Stimulated activated CD4-positive, alpha-beta T cell treated with anti-CD3 and anti-CD28 coated beads, Interleukin-15, amount 100 ng/mL, for 48 hours (primary cell): ENCODE measurements around the gene REEP1.

Source experiments
- DNase-seq, 2 donors: peaks; one replicate each; pipeline ENCODE4 v3.0.0-alpha.2; 2020; ENCODE audit warnings: low read depth in 2 of 2

Gene REEP1, protein sequence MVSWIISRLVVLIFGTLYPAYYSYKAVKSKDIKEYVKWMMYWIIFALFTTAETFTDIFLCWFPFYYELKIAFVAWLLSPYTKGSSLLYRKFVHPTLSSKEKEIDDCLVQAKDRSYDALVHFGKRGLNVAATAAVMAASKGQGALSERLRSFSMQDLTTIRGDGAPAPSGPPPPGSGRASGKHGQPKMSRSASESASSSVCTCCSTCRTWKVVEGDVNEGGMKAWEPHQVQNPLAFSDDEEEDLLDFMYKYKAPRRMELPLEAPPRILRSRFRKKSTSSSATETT

DNA sequence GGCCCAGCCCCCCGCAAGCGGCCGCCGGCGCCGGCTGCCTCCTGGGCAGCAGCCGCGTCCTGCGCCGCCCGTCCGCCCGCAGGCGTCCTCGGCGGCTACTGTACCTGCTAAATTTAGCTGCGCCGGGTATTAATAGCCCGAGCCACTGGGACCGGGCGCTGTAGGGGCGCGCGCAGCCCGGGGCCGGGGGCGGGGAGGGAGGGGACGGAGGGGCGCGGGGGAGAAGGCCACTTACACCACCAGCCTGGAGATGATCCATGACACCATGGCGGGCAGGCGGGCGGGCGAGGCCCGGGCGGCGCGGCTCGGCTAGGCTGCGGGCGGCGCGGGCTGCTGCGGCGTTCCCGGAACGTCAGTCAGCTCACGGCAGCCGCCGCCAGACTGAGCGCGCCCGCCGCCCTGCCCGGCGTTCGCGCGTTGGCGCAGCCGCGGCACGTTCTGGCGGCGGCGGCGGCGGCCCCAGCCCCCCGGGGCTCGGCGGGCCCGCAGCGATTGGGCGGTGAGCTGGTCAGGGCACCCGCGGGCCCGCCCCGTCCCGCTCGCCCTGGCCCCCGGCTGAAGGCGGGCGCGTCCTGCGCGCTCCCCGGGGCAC lies at the start of gene REEP1:
TSS of gene REEP1 (minus strand) at position 383 of the 592 bp plus-strand sequence. CDS start at position 267, 116 bp downstream.
- DNase-seq = no peak

DNA sequence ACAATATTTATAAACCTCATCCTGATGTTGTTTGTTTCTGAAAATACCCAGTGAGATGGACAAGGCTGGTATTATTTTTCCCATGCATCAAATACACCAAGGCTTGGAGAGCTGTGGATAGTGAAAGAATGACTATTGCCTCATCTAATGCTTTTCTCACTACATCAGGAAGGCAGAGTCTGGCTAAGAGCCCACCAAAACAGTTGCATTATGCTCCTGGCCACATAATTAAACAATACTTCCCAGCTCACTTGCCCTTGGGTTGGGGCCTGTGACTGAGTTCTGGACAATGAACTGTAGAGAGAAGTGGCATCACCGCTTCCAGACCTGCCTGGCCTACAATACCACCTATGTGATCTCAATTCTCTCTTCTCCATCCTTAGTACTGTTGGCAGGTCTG lies 46.4 kb upstream of the REEP1 start:
- DNase-seq = no peak

DNA sequence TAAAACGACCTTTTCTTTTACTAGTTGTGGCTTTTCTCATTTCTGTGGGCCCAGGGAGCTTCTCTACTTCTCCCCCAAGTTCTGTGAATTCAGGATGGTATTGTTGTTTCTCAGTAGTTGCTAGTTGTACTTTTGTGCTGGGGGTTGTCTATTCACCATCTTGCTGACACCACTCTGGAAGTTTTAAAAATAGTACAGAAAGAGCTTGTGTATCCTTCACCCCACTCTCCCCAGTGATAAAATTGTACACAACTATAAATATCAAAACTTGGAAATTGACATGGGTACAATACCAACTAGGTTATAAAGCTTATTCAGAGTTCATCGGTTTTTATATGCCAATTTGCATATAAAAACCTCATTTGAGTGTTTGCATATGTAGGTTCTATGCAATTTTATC lies 45.3 kb upstream of the REEP1 start:
- DNase-seq = no peak

DNA sequence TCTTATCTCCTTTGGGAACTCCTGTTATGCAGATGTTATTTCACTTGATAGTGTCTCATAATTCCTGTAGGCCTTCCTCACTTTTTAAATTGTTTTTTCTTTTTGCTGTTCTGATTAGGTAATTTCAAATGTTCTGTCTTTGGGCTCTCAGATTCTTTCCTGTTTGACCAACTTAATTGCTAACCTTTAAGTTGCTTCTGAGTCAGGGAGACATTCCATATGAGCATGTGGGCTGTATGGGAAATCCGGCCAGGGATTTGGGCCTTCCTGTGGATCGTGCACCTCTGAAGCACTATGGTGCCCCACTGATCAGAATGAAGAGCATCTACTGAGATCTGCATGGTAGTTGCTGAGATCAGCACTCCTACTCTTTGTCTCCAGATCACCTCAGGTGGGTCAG lies 44.7 kb upstream of the REEP1 start:
- no peak for DNase-seq

DNA sequence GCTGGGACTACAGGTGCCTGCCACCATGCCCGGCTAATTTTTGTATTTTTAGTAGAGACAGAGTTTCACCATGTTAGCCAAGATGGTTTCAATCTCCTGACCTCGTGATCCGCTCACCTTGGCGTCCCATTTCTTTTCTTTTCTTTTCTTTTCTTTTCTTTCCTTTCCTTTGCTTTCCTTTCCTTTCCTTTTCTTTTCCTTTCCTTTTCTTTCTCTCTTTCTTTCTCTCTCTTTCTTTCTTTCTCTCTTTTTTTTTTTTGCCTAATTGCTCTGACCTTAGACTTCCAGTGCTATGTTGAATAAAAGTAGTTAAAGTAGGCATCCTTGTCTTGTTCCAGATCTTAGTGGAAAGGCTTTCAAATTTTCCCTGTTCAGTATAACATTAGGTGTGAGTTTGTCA lies 41.0 kb upstream of the REEP1 start:
- no peak for DNase-seq

DNA sequence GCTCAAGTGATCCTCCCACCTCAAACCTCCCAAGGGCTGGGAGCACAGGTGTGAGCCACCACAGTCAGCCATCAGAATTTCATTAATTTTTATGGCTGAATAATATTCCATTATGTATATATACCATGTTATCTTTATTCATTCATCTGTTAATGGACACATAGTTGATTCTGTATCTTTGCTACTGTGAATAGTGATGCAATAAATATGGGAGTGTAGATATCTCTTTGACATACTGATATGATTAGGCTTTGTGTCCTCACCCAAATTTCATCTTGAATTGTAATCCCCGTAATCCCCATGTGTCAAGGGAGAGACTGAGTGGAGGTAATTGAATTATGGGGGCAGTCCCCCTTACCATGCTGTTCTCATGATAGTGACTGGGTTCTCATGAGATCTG lies 38.2 kb upstream of the REEP1 start:
- DNase-seq = no peak

DNA sequence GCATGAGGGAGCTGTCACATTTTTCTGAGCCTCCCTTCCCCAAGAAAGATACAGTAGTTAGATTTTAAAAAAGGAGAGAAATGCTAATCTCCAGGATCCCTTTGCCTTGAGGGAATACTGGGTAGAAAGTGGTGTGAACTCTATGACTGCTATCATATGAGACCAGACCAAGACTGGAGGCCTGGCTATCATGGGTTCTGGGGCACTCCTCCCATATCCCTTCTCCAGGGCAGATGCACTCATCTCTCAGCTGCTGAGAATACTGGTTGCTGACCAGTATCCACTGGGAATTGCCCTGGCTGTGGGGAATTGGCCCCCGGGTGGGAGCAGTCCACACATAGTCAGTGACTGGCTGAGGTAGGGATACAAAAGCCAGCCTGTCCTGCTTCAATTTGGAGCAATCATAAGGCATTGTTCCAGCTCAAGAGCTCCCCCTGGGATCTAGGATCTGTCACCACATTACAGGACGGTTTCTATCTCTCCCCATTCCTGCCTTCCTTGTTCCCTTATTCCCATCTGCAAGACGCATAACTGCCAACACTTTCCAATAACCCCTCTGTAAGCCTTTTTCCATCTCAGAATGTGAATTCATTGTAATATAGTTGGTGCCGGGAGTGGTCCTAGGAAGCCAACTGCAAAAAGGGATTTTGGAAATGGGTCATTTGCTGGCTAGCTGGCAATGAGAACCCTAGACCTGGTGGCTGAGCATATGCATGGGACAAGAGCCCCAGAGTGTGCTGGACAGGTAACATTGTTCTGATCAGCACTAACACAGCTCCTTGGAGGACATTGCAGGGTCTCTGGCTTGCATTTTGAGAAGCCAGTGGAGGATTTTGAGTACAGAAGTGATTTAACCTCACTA lies 35.4 kb upstream of the REEP1 start:
- DNase-seq = no peak

DNA sequence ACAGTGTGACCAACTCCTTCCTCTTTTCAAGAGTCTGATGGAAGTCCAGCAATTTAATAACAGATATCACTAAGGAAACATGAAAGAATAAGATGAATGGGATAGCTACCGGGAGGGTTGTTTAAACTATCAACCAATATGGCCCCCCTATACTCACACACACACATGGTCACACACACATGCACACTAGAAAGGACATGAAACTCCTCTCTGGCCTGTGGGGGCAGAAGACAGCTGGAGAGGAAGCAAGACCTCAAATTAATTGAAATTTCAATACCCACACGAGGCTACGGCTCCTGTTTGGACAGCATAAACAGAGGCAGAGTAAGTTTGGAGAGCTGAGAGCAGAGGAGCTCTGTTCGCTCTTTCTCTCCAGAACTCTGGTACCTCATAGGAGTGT lies 34.7 kb upstream of the REEP1 start:
- no peak for DNase-seq

DNA sequence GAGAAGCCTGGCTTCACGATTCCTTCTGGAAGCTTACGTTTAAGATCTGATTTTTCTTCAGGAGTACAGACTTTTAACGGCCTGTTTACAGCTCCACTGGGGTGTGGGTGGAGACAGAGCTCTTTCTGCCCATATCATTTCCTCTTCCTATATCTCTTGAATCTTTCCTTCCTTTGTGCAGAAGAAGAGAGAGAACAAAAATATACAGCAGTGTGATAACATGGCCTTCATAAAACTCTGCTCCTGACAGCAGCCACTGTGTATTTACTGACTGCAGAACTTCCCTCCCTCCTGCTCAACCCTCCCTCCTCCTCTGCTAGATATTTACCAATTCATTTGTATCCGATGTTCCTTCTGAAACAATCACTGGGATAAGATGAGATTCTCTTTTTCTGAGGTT lies 34.1 kb upstream of the REEP1 start:
- no peak for DNase-seq

DNA sequence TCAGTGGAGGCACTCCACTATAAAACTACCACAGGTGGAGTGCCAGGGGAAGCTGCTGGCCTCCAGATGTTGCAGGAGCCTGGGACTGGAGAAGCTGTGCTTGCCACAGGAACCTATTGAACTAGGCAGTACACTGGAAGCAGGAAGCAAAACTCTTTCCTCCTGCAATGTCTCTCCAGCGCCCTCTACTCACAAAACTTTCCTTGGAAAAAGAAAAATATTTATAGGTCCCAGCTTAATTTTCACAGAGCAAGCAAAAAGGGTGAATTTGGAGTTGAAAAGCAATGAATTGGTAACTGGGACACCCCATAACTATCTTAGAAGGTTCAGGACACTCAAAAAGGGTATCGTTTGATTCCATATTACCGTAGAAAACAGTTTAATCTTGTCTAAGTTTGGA lies 33.2 kb upstream of the REEP1 start:
- no peak for DNase-seq

DNA sequence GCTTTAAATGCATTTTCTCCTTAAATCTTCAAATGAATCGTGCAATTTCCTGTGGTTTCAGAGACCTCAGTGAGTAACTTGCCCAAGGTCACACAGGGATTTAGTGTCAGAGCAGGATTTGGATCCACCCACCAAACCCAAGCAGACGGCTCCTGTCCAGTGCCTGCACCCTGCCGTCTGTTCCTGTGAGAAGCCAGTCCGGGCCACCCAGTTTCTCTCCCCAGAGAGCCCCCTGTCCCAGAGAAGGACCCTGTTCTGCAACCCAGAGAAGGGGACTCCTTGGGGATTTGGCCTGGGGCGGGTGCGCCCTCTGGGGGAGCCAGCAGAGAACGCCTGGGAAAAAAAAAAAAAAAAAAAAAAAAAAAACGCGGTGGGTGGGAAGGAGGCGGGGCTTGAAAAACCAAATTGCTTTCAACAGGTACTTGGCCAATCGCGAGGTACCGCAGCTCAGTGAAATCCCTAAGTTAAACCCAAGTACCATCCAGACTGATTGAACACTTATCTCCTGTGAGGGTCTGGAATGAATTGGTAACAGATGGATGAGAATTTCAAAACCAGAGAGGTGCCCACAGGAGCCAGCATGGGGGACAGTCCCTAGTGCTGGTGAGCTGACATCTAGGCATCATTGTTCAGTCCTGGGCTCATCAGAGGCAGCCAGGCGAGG lies 30.9 kb upstream of the REEP1 start:
- peak; percentile 4 to 14 for DNase-seq

DNA sequence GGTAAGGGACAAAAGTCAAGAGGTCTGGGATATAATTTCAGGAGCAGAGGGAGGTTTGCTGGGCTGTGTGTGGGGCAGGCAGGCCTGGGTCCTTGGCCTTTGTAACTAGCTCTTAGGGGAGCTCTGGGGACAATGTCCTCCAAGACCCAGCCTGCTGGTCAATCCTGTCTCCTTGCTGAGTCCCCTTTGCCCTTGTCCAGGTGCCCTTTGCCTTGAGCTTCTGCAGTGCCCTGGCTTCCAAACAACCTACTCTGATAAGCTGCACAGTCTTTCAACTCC lies 30.0 kb upstream of the REEP1 start:
- DNase-seq = no peak

DNA sequence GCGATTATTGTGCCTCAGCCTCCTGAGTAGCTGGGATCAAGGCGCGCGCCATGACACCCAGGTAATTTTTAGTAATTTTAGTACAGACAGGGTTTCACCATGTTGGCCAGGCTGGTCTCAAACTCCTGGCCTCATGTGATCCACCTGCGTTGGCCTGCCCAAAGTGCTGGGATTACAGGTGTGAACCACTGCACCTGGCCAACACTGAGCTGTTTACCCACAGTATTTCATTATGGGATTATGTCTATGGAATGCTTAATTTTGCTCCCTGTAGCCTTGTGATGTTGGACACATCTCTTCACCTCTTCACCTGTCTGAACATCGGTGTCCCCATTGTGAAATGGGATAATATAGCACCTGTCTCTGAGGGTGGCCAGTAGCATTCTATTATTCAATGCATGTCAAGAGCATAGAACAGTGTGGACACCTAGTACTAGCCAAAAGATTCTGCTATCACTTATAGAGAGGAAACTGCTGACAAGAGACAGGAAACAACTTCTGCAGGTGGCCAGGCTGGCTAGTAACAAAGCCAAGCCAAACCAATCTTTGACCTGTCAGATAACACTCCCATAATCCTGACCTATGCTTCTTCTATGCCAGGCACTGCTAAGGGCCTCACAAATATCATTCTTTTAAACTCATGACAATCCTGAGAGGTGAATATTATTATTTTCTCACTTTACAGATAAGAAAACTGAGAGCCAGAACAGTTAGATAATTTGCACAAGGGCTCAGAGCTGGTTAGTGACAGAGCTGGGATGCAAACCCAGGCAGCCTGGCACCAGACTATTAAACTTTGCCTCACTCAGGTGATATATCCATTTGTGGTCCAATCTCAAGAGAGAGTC lies 29.4 kb upstream of the REEP1 start:
- DNase-seq = no peak

DNA sequence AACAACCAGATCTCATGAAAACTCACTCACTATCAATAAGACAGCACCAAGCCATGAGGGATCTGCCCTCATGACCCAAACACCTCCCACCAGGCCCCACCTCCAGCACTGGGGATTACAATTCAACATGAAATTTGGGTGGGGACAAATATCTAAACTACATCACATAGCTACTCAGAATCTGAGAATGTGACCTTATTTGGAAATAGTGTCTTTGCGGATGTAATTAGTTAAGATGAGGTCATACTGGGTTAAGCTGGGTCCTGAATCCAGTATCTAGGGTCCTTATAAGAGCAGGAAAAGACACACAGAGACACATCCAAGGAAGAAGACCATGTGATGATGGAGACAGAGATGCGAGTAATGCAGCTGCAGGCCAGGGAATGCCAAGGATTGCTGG lies 27.5 kb upstream of the REEP1 start:
- no peak for DNase-seq

DNA sequence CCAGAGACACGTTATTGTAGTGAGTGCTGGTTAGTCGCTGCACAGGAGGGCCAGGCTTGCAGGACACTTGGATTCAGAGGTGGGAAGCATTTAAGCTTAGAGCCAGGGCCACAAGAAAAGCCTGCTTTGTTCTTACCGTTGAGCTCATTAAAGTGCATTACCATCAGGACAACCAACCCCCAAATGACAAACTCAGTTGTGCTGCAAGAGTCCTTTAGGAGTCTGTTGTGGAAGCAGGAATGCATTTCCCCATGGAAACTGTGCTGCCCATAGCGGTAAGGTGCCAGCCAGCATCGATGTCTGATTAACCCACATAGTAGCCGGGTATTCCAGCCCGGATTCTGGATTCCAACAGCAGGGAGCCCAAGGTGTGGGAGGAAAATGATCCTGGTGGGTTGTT lies 23.4 kb upstream of the REEP1 start:
- DNase-seq = no peak

DNA sequence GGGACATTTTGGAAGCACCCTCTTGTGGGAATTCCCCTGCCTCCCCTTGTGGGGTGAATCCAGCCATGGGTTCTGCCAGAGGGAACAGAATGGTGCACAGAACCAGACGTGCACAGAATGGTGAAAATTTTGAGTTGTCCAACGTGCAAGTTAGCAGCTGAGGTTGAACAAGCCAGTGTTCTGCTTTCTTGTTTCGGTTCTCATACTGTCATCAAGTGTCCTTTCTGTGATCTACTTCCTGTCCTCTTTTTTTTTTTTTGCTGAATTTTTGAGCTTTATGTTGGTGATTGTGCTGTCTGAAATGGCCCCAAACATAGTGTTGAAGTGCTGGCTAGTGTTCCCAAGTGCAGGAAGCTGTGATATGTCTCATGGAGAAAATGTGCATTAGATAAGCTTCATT lies 21.5 kb upstream of the REEP1 start:
- no peak for DNase-seq

DNA sequence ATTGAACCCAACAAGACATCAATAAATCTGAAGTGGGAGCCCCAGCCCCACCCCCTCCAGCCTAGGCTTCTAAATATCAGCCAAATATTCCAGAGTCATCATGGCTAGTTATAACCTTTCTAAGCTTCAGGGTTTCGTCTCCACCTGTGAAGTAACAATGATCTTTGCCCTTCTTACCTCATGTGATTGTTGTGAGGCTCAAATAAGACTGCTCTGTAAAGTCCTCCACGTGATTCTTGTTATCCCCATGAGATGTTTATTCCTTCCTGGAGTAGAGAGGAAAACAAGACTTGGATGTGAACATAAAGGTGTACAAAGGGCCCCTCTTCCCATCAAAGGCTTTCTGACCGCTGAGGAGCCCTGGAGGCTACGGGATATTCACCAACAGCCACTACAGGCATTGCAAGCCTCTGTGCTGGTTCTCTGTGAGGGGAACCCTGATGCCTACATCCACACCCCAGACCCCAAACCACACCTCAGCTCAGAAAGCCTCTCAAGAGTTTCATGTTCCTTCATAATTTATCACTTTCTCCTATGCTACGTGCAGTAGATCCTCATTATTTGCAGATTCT lies 20.1 kb upstream of the REEP1 start:
- DNase-seq = no peak

DNA sequence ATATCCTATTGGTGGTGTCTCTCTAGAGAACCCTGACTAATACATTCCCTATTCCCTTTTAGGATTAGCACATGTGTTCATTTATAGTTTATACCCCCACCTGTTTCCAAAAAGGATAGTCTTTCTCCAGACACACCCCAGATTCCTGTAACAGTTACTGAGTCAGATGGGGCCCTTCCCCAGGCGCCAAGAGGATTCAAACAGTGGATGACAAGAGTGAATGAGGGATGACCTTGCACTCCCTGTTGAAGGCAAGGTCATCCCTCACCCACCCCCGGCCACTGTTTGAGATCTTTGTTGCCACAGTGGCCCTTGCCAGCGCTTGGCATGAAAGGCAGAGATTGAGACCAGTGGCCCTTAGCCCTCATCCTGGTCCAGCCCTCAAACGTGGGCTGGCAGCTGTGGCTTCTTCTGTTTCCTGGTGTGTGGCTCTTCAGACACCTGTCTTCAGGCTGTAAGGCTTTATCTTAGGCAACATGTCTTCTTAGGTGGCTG lies 15.3 kb upstream of the REEP1 start:
- DNase-seq = no peak

DNA sequence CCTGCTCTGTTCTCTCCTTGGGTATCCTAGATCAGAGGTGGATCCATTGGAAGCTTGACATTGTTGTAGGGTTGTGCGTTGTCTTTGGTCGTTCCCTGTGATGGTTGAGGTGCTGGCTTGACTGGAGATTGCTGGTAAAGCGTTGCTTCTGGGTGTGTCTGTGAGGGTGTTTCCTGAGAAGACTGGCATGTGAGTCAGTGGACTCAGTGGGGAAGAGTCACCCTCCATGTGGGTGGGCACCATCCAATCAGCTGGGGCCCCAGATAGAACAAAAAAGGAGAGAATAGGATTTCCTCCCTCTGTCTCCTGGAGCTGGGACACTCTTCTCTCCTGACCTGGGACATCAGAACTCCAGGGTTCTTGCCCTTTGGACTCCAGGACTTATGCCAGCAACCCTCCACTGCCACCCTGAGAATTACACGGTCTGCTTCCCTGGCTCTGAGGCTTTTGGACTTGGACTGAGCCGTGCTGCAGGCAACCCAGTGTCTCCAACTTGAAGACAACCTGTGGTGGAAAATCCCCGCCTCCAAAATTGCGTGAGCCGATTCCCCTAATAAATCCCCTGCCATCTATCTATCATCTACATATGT lies 14.8 kb upstream of the REEP1 start:
- DNase-seq = no peak

DNA sequence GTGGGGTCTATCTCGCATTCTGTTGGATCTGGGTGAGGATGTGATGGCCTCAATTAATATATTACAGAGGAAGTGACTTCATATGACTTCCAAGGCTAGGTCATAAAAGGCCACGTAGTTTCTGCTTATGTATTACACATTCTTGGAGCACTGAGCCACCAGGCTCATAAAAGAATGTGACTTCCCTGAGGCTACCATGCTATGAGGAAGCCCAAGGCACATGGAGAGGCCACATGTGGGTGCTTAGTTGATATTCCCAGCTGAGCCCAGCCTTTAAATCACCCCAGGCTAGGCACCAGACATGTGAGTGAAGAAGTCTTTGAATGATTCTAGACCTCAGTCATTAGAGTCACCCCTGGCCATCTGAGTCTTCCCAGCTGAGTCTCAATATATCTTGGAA lies 13.3 kb upstream of the REEP1 start:
- DNase-seq = no peak

DNA sequence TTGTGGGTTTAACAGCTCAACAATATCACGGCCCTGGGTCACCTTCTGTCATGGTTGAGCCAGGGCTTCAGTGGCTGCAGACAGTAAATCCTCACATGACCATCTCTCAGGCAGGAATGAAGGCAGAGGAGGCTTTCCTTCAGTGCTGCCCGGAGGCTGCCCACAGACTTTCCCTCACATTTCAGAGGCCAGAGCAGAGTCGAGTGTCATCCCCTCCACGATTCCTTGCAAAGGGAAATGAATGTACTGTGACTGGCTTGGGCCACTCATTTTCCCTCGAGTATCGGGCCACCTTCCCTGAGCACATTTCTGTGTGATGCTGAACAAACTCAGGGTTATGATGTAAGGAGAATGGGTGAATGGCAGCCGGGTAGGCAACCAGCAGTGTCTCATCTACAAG lies 10.0 kb upstream of the REEP1 start:
- no peak for DNase-seq
